ENCODE results near the gene LGR5. TPM values are rescaled to one million over a fixed set of nuclear protein-coding genes. Genes with fewer than 3 reads are reported as not detected.

LGR5 gene
- total RNA-seq, 1 donor from 2014 or later, result not detected

DNA sequence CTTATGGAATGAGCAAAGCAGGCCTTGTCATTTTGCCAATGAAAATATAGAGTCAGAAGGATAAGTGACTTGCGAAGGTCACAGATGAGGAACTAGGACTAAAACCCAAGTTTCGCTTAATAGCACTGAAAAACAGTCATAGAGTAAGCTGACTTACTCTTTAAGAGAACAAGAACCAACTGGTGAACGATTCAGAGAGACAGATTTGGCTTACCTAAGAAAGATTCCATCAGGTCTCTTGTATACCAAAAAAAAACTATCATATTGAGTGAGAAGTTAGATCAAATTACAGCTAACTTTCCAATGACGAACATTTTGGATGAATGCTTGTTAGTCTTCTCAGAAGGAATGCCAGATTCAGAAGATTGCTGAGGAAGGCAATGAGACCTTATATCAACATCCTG is 149.9 kb downstream of the LGR5 start:
- DNase-seq (ENCODE audit: low read depth), result no peak

DNA sequence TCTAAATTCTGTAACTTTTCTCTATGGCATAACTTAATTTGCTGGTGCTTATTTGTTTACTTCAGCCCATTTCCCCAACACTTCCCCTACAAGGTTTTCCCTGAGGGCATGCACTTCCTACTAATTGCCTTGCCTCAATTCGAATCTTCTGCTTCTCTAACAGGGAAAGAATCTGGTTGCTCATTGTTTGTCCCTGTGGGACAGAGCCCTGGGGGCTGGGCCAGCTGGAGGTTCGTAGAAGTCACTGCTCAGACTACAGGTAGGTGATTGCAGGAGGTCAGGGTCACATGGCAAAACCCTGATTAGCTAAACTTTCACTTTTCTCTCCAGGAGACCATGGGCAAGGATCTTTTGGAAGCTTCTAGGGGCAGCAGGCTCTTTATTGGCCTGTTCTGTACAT is 152.0 kb downstream of the LGR5 start:
- DNase-seq (ENCODE audit: low read depth), result no peak

DNA sequence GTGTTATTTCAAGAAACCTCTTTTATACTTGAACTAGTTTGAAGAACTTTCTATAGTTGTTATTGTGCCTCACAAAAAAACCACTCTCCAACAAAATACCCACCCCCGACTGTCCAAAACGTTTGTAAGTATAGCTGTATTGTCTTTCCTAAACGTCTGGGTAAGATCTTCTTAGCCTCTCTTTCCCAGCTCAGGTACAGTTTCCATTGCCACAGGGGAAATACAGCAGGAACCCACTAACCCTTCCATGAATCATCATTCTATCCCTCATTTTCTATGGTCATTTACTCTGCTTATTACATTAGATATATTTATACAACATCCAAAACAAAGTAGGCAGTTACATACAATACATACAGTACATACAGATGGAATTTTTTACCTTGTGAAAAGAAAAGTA is 153.2 kb downstream of the LGR5 start:
- no peak for DNase-seq (ENCODE audit: low read depth)

DNA sequence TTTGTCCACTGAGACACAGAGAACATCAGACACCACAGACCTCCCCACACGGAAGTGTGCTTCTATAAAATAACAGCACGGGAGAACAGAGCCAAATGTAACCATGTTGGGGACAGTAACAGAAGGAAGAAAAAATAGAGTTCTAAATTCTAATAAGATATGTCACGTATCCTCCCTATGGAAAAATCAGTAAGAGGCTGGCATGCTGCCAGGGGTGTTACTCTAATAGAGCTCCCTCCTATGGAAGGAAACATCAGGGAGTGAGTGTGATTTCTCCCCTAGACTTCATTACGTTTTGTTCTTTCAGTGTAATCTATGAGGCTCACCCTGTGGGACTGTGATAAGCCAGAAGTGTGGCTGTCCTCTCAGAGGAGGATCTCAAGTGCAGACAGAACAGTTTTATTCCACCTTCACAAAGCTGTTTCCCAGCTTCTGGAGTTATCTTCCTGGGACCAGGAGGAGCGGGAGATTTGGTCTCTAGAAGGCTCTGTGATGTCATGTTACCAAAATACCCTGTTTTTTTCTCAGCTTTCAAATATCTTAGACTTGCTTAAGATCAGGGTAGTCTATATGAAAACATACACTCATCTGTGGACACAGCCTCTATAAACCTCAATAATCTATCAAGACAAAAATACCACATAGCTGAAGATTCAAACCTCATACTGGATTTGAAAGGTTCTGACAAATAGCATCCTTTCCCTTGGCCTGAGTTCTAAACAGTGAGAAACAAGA is 154.8 kb downstream of the LGR5 start:
- DNase-seq (ENCODE audit: low read depth), result peak; percentile 16

DNA sequence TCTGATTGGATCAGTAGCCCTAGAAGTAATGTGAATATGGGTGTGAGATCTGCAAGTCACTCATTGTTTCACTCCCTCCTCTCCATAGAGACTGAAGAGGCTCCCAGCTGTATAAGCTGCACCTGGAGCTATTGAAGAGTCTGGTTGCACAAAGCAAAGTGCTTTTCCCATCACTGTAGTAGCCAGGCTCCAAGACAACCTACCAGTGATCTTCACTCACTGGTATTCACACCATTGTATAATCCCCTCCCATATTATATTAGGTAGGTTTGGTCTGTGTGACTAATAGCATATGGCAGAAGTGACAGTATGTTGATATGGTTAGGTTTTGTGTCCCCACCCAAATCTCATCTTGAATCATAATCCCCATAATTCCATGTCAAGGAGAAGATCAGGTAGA is 159.6 kb downstream of the LGR5 start:
- DNase-seq (ENCODE audit: low read depth), result no peak

DNA sequence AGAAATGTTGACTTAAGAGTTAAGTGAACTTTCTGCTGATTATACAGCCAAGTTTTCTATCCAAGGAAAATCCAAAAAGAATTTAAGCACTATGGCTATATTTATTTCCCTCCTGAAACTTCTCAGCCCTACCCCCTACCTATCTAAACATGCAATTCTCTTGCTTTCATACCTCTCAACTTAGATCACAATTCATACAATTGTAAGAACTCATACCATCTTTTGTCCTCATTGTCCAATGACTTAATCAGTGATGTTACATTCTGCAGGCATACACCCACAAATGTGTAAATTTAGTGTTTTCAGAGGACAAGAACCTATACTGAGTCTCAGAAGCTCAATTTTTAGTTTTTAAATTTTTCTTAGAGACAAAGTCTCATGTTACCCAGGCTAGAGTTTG is 161.9 kb downstream of the LGR5 start:
- no peak for DNase-seq (ENCODE audit: low read depth)

DNA sequence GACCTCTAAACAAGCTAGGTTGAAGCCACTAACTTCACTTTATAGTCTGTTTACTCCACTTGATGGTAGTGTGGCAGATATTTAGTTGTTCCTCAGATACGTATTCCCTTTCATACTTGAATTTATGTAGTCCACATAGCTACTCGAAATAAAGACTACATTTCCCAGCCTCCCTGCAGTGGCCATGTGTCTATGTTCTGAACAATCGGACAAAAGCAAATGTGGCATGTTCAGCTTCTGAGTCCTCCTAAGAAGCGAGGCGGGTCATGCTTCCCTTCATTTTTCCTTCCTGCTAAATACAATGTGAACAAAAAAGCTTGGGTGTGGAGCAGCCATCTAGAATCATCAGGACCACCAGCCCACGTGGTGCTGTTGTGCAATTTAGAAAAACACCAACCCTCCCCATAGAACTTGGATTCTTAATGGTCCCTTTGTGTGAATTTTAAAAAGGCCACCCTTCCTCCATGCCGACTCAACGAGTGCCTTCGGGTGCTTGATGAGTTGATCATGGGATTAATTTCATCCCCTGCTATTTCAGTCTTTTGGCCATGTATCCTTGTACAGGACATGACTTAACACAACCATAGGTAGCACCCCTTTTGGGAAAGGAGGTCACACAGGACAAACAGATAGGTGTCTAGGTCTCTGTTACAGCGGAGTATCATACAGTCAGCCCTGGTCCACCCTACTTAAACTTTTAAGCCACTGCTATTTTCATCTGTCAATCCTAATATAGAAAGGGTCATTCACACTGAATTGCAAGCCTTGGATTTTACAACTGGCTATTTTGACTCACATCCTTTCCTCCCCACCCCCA is 163.4 kb downstream of the LGR5 start:
- DNase-seq (ENCODE audit: low read depth), result peak; percentile 14

DNA sequence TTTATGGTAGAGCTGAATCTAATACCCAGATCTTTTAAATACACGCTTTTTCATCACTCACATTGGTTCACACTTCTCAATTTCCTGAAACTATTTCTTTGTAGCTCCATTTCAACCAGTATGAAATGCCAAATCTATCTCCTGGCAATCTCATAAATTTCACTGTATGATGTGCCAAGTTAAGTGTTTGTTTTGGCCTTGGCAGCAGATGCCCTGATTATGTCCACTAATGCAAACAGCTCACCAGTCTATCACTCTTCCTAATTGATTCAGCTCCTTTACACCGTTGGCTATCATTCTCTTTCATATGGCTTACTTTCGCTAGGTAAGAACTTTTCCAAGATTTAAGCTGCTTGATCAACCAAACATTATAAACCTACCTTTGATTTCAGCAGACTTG is 165.4 kb downstream of the LGR5 start:
- no peak for DNase-seq (ENCODE audit: low read depth)

DNA sequence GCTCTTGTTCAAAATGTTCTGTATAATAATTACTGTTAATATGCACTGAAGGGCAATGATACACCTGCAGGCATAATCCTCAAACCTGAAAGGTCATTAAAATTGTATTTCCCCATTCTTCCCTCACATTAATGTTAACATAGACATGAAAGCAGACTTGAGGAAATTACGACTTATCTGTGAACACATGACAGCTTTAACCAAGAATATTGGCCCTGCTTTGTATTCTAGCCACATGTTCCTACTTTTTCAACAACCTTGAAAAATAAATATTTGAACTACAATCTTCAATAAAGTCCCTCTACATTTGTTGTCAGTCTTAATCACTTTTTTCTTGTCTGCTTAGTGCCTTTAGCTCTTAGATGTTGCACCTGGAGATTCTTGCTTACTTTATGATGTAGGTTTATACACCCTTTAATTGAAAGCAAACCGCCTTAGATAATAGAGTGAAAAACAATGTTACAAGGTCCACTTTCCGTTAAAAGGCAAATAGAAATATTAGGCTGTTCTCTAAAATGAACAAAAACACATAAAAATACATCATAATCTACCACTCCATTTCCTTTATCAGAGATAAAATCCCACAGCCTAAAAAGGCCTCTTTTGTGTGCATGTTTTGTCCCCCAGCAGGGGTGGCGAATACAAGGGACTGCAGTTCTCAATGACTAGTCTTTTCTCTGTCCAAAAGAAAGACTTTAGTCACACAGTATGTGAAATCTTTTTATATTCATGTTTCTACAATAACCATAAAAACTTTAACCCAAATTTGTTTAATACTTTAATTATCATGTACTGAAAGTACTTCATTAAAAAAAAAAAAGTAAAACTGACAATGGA is 168.1 kb downstream of the LGR5 start:
- no peak for DNase-seq (ENCODE audit: low read depth)

DNA sequence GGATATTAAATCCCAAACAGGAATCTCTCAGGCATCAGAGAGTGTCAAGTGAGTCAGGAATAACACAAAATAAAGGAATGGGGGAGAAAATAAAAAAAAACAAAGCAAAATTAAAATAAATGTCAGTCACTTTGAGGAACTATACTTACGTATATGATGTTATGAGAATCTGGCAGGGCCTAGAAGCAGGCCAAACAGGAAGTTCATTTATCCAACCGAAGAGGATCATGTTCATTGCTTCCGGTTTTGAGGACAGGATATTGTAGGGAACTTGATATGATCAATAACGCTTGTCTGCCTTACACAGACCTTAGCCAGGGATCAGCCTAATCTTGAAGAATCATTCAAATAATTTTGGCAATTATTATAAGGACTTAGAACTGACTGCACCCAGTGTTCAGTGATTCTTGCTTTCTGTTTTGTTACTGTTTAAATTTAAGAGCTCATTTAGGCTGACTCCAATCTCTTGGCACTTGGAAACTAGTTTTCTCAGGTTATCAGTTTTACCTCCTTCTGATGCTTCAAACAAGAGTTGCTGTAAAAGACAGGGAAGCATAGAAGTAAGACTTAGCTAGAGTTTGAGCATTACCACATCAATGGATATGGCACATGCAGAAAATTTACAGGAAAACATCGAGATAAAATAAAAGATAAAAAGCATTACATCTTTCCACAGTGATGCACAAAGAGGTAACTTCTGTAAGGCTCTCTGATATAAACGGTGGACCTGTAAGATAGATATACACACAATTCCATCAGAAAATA is 170.6 kb downstream of the LGR5 start:
- no peak for DNase-seq (ENCODE audit: low read depth)

DNA sequence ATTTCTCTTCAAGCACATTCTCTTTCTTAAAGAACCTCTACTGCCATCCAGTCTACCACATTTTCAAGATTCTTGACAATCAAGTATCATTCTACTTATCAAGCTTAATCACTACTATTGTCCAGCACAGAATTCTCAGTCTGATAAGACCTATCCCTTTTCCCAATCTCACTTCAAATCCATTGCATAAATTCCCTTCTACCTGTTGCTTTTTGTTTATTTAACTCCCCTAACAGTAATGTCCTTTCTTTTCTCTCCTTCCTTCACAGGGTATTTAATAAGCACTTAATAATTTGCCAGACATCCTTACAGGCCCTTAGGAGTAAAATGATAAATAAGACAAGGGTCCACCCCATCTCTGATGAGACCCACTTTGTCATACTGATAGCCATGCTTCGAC is 182.3 kb downstream of the LGR5 start:
- no peak for DNase-seq (ENCODE audit: low read depth)

DNA sequence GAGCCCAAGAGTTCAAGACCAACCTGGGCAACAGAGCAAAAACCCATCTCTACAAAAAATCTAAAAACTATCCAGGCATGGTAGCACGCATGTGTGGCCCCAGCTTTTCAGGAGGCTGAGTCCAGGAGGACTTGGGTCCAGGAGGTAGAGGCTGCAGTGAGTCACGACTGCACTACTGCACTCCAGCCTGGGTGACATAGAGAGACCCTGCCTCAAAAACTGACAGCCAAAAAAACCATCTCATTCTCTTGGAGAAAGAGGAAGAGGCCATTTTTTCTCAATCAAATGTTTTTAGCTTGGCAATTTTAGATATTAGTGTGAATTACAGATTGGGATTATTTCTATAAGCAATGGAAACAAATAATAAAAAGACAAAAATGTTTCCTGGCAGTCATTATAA is 185.9 kb downstream of the LGR5 start:
- no peak for DNase-seq (ENCODE audit: low read depth)

DNA sequence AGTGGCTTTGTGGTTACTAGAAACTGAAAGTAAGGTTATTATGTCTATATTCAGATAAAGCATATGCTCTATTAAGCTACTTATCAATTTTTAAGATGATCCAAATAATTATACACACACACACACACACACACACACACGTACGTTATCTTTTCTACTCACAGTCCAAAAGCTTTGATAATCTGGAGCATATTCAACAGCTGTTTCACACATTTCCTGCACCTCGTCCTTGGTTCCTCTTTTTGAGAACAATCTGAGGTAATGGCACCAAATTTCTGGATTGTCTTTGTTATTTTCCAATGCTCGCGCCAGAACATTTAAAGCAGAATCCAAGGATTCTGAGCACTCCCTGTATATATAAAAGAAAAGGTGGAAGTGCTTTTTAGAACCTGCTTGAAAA is 186.5 kb downstream of the LGR5 start:
- DNase-seq (ENCODE audit: low read depth), result no peak

DNA sequence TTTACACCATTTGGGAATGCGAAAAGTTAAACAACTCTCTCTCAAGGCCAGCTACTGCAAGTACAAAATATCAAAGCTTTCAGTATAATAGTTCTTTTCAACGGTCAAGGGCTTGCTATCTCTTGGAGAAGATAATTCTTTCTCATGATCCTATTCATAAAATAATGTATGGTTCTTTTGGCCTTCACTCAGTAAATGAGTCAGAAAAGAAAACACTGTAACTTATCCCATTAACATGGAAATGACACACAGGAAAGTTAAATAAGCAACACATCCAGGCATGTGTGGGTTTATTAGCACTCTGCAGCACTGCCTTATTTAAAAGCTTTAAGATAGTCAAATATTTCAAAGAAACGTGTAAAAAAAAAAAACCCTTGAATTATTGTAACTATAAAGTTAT is 187.2 kb downstream of the LGR5 start:
- no peak for DNase-seq (ENCODE audit: low read depth)

DNA sequence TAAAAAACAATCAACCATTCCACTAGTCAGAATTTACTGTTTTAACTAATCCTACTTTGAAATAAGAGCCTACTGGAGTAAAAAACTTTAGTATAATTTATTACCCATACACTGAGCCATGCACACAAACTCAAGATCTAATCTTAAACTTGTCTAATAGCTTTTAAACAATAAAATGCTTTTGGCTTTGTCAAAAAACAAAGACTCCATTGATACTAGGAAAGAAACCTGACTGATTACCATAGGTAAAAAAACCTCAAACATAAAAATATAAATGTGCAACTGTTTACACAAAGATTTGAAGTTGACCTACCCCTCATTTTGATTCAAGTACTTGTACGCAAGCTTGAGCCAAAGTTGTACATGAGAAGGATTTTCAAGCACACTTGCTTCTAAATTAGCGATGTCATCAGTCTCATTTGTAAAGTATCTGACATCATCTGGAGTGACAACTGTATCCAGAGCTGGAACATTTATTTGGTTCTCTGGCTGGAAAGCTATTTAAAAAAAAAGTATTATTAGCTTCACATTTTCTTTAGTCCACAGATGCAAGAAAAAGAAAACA is 187.9 kb downstream of the LGR5 start:
- DNase-seq (ENCODE audit: low read depth), result peak; percentile 35

Other genes starting within 250 kb of the LGR5 start
- gene ZFC3H1, start 224.1 kb downstream of the LGR5 start, total RNA-seq, result 16.7 and 24.9 TPM in 2 replicates
- gene THAP2, start 224.5 kb downstream of the LGR5 start, total RNA-seq, result 10.6 and 11.8 TPM in 2 replicates
- 44.0 and 55.0 TPM in 2 replicates for gene TMEM19, start 246.3 kb downstream of the LGR5 start, total RNA-seq

Data from myocyte (in vitro differentiated cells).